ENCODE data around the gene APLP2. TPM values are rescaled to one million over a fixed set of nuclear protein-coding genes. Genes with fewer than 3 reads are reported as not detected.
A peak's percentile ranks its signal among the peaks of the same experiment; 100 is the strongest.

The APLP2 gene
- total and polyA plus RNA-seq, 4 donors = 190 to 337 (median 233) TPM

GRCh38 chr11:130124096-130124495, 54.4 kb downstream of the APLP2 start (continued):
- TF ChIP-seq, protein P1, sequence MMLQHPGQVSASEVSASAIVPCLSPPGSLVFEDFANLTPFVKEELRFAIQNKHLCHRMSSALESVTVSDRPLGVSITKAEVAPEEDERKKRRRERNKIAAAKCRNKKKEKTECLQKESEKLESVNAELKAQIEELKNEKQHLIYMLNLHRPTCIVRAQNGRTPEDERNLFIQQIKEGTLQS (IDR thresholded peaks at IDR 0.05) = peak; percentile 99

- Histone ChIP-seq H3K9me3 (ENCODE audit: control insufficient read depth in 4 of 4, low read length in 3 of 4) (no peaks in the 10 kb centered on the region), H3K4me1 (ENCODE audit: control insufficient read depth in 4 of 4, insufficient read depth in 4 of 4, low read length in 3 of 4) (peaks cover 9 to 14% (median 14%) of the 10 kb centered on the region in 4 donors), H3K9ac (ENCODE audit: low read depth in 1 of 2, low read length in 2 of 2) (no peak overlapping the region), H3K36me3 (ENCODE audit: control insufficient read depth in 4 of 4, insufficient read depth in 3 of 4, low read depth in 1 of 4, low read length in 3 of 4) (peaks cover 7 to 44% (median 38%) of the 10 kb centered on the region in 4 donors), H3K27ac (ENCODE audit: low read depth in 1 of 2, low read length in 2 of 2) (no peak overlapping the region), H3K4me3 (ENCODE audit: low read depth in 1 of 3, low read length in 3 of 3) (no peak overlapping the region), H3K27me3 (ENCODE audit: control insufficient read depth in 4 of 4, insufficient read depth in 4 of 4, low read length in 3 of 4) (no peaks in the 10 kb centered on the region)
- DNase-seq (ENCODE audit: low spot score) = no peak
- no peak for TF ChIP-seq TAF1 (conservative IDR thresholded peaks at IDR 0.05)
- no peak for TF ChIP-seq REST (IDR thresholded peaks at IDR 0.05)
- TF ChIP-seq RAD21 (IDR thresholded peaks at IDR 0.05) = no peak
- no peak for TF ChIP-seq NR2F2 (IDR thresholded peaks at IDR 0.05)
- TF ChIP-seq CTCF (IDR thresholded peaks at IDR 0.05; ENCODE audit: low read depth, low read length, missing input control) = no peak
- TF ChIP-seq EGR1 (IDR thresholded peaks at IDR 0.05; ENCODE audit: low read depth in 2 of 2) = no peak
- no peak for TF ChIP-seq SP1 (IDR thresholded peaks at IDR 0.05)
- no peak for TF ChIP-seq RXRA (IDR thresholded peaks at IDR 0.05)
- no peak for TF ChIP-seq HNF4G (IDR thresholded peaks at IDR 0.05)
- TF ChIP-seq YY1 (IDR thresholded peaks at IDR 0.05) = no peak
- no peak for TF ChIP-seq ZBTB33 (IDR thresholded peaks at IDR 0.05)
- TF ChIP-seq FOXA2 (IDR thresholded peaks at IDR 0.05) = no peak
- TF ChIP-seq FOXA1 (IDR thresholded peaks at IDR 0.05) = no peak
- TF ChIP-seq MAX (IDR thresholded peaks at IDR 0.05) = no peak
- no peak for TF ChIP-seq JUND (IDR thresholded peaks at IDR 0.05)
- TF ChIP-seq, protein P1 (IDR thresholded peaks at IDR 0.05) = no peak
- TF ChIP-seq GABPA (IDR thresholded peaks at IDR 0.05 in 1 of 2, conservative IDR thresholded peaks at IDR 0.05 in 1 of 2) = no peak
- no peak for TF ChIP-seq HNF4A (conservative IDR thresholded peaks at IDR 0.05)
- 92% methylated on average over 4 of the region's 4 CpGs for WGBS
Observed at GRCh38 chr11:130125638-130126037, 55.9 kb downstream of the APLP2 start.
